GM21529 (cell line): ENCODE results near the gene ARFGAP3.
"Not testable (repeated sequence)": the region's sequence is repeated elsewhere in the genome, so short reads cannot be mapped to it uniquely, and the experiment has no call there.

Source experiments
- ATAC-seq: cut with Tn5 transposase; IDR thresholded peaks from one replicate; pipeline ENCODE4 v1.9.1; 2021; ENCODE audit not compliant: unreplicated experiment

ARFGAP3 gene

GRCh38 chr22:42799061-42799460 is 58.0 kb downstream of the ARFGAP3 start:
- no peak for ATAC-seq

- ATAC-seq = no peak
Measured at GRCh38 chr22:42797011-42797410, 60.1 kb downstream of the ARFGAP3 start.

- ATAC-seq = no peak
Measured at GRCh38 chr22:42796081-42796480, 61.0 kb downstream of the ARFGAP3 start.

- ATAC-seq = no peak
Measured at GRCh38 chr22:42794551-42795510, 62.2 kb downstream of the ARFGAP3 start.

GRCh38 chr22:42793848-42794405 is 63.1 kb downstream of the ARFGAP3 start:
- ATAC-seq = no peak

- no peak for ATAC-seq
Measured at GRCh38 chr22:42792909-42793847, 63.9 kb downstream of the ARFGAP3 start.

- ATAC-seq = no peak
Measured at GRCh38 chr22:42792453-42792908, 64.6 kb downstream of the ARFGAP3 start.

GRCh38 chr22:42791721-42792452 is 65.2 kb downstream of the ARFGAP3 start:
- ATAC-seq = no peak

- no peak for ATAC-seq
Measured at GRCh38 chr22:42788466-42788865, 68.6 kb downstream of the ARFGAP3 start.

GRCh38 chr22:42788021-42788420 is 69.1 kb downstream of the ARFGAP3 start:
- ATAC-seq = no peak

GRCh38 chr22:42787357-42787736 is 69.7 kb downstream of the ARFGAP3 start:
- no peak for ATAC-seq

GRCh38 chr22:42786606-42787356 is 70.3 kb downstream of the ARFGAP3 start:
- no peak for ATAC-seq

- ATAC-seq = no peak
Measured at GRCh38 chr22:42785706-42786499, 71.2 kb downstream of the ARFGAP3 start.

- not testable (repeated sequence) for ATAC-seq
Measured at GRCh38 chr22:42782306-42782705, 74.8 kb downstream of the ARFGAP3 start.

GRCh38 chr22:42780070-42780540 is 77.0 kb downstream of the ARFGAP3 start:
- no peak for ATAC-seq

- no peak for ATAC-seq
Measured at GRCh38 chr22:42777126-42777525, 79.9 kb downstream of the ARFGAP3 start.

GRCh38 chr22:42773167-42773566 is 83.9 kb downstream of the ARFGAP3 start:
- ATAC-seq = no peak

- no peak for ATAC-seq
Measured at GRCh38 chr22:42772647-42773046, 84.4 kb downstream of the ARFGAP3 start.
